ENCODE measurements around the gene TMEM244. TPM values are rescaled to one million over a fixed set of nuclear protein-coding genes. Genes with fewer than 3 reads are reported as not detected.
"Not testable (repeated sequence)": the region's sequence is repeated elsewhere in the genome, so short reads cannot be mapped to it uniquely, and the experiment has no call there.

TMEM244 gene
- total RNA-seq, 2 donors from 2014 or later, result not detected

DNA sequence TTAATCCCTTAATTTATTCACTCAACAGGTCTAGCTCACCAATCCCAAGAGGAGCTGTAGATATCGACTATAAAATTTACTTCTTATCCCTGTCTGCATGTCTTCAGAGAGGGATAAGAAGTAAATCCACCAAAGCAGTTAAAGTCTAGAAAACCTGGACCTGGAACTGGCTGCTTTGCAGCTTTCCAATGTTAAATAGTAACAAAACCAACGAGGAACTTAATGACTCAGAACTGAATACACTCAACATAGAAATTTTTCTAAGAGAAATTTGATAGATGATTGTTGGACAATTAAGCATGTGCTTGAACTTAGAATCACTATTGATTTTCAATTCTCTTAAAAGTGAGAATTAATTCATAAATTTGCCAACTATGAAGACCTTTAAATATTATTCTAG lies 11.5 kb upstream of the TMEM244 start:
- DNase-seq, result no peak
- ATAC-seq, result no peak
- intact Hi-C loops (cut with DNase I), result no loop called here

DNA sequence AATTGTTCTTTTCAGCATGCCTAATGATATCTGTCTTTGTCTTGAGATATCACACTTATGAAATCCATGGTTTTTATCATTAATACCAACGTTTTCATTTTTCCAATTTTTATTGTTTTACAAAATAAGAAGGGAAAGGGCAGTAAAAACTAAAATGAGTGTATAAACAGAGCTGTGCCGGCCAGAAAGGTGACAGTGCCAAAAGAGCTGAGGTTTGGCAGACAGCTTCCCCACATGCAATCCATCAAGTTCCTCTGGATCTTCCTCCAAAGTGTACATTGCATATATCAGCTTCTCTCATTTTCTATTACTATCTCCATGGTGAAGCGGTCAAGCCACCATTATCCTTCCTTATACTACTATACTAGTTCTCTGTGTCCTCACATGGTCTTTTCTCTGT lies 10.1 kb upstream of the TMEM244 start:
- intact Hi-C loops (cut with DNase I), result no loop called here
- no peak for DNase-seq
- no peak for ATAC-seq

DNA sequence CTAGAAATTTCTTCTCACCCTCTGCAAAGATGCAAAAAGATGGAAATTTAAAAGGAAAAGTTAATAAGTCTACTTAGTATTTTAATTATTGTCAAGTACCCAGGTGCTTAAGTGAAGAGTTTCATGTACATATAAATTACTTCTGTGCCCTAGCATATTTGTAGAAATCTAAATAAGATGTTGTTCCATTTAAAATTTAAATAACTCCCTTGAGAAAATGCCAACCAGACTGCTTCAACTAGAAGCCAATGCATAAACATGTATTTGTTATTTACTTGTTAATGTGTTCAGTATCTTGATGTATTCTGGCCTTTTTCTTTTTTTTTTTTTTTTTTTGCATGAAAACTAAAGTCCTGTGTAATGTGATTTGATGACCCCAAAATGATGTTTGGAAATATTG lies 6.3 kb upstream of the TMEM244 start:
- no peak for ATAC-seq
- no peak for DNase-seq
- intact Hi-C loops (cut with DNase I), result no loop called here

DNA sequence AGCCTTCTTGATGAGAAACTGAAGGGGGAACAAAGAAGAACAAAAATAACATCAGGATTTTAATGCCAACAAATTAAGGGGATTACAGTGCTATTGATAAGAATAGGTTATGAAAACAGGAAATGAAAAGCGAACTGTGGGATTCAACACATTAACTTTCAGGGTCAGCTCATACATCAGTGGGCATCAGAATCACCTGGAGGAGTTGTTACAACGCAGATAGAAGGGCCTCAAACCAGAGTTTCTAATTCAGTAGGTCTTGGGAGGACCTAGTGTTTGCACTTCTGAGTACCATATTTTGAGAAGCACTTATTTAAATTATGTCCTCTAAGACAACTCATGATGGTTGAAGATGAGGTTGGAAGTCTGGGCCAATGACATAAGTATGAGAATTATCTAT lies 5.6 kb upstream of the TMEM244 start:
- ATAC-seq (no peak), DNase-seq (no peak)
- intact Hi-C loops (cut with DNase I), result no loop called here

DNA sequence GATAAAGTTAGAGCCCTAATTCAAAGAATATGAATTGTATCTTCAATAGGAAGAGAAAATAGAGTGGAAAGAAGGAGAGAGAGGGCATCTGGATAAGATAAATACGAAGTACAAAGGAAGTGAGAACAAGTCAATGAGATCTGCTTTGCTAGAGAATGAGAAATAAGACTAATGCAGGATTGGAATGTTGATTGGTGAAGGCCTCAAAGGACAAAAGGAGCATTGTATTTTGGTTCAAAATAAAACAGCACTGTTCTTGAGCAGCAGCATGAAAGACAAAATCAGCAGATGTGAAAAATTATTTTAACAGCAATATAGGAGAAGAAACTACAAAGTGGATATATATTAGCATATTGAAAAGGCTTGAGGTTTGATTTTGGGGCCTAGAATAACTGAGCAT lies 5.1 kb upstream of the TMEM244 start:
- no peak for ATAC-seq
- no peak for DNase-seq
- intact Hi-C loops (cut with DNase I), result no loop called here

DNA sequence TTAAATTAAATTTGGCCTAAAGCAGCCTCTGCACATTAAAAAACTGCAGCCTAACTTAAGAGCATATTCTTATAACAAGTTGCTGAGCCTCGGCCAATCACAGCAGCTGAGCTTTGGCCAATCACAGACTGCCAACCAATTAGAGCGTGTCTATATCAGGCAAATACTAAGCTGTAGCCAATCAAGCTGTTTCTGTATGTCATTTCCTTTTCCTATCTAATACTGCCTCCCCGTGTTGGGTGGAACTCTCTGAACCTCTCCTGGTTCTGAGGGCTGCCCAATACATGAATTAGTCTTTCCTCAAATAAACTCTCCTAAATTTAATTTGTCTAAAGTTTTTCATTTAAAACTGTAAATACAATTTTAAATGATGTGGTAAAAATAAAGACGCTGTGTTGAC lies 3.9 kb upstream of the TMEM244 start:
- no peak for DNase-seq
- intact Hi-C loops (cut with DNase I), result no loop called here
- ATAC-seq, result no peak

DNA sequence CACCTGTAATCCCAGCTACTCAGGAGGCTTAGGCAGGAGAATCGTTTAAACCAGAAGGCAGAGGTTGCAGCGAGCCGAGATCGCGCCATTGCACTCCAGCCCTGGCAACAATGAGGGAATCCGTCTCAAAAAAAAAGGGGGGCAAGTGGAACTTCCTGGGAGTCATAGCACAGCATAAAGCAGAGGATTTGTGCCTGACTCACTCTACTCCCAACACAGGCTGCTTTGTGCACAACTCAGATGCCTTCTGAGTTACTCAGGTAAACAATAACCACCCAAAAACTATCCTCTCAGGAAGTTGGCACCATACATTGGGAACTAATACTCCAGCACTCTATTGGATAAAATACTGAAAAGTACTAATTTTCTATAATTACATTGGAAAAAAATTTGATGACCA lies 2.5 kb upstream of the TMEM244 start:
- intact Hi-C loops (cut with DNase I), result no loop called here
- DNase-seq (no peak), ATAC-seq (no peak)

DNA sequence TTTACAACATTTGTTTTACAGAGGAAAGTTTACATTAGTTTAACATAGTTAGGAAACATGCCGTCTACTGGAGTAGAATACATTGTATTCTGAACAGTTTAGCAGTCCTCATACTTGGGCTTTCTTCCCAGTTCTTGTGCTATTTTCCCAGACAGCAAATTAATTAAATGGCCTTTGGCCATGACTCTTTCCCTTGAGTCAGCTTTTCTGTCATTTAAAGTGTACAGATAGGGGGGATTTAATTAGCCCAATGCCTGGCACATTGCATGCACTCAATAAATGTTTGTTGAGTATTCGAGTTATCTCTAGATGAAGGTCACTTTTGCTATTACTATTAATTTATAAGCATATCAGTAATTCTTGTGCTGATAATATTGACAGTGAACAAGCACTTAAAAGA lies 1.6 kb downstream of the TMEM244 start:
- ATAC-seq (no peak), DNase-seq (no peak)
- intact Hi-C loops (cut with DNase I), result no loop called here

DNA sequence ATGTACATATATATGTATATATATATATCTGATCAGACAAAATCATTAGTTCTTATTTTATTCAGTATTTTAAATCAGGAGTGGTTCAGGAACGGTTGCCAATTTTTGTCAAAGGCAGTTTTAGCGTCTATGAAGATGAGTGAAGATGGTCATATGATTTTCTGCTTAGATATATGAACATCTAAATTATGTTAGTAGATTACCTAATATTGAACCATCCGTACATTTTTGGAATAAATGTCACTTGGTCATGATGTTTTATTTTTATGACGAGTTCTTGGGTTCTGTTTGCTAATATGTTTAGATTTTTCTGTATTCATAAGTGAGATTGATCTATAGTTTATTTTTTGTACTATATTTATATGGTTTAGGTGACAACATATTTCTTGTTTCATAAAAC lies 3.3 kb downstream of the TMEM244 start:
- DNase-seq, result no peak
- intact Hi-C loops (cut with DNase I), result no loop called here
- no peak for ATAC-seq

DNA sequence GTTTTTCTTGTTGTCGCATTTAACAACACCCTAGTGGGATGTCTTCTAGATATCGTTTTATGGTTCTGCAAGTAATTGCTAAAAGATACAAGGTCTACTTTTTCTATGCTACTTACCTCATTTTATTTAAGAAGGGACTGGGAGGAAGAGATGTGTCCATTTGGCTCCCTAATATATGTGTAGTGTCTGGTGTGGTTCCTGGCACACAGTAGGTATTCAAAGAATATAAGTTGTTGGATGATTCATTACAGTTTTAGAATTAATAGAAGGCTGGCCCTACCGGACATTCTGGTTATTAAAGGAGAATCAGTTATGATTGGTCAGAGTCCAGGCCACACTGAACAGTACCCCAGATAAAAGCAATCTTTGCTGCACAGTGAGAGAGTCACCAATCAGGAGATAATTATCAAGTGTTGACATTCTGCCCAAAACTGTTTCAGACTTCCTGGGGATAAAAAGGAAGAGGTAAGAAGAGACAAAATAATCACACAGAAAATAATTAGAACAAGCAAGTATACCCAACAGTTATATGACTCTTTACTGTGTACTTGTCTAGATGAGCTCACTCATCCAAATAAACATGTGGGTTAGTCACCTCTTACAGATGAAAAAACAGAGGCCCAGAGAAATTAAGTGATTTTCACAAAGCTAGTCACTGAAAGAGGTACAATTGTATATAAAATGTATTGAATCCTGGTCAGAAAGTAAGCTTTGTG lies 7.0 kb downstream of the TMEM244 start:
- intact Hi-C loops (cut with DNase I), result no loop called here
- ATAC-seq, result no peak

DNA sequence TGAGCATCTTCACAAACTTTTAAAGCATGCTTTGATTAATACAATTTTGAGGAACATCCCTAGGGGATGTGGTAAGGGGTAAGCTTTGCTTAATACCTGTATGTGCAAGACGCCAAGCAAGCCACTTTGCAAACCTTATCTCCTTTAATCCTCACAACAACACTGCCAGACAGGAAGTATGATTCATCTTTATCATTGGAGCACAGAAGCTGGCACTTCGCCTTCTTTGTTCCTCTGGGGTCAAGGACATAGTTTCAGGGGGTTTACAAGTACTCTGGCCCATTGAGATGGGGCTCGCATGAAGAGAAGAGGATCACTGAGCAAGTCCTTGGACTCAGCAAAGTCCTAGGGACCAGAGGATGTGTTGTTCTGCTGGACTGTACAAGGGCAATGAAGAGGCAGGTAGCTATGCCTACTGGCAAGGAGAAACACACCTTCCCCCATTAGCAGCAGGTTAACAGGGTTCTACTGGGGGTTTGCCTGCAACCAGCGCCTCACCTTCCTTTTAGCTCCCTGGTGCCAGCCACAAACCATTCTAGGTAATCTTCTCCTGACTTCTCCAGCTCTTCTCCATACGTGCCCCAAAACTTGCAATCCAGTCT lies 8.8 kb downstream of the TMEM244 start:
- DNase-seq (no peak), ATAC-seq (no peak)
- intact Hi-C loops (cut with DNase I), result no loop called here

More for the DNA sequence above, 7.0 kb downstream of the TMEM244 start:
- no peak for DNase-seq

DNA sequence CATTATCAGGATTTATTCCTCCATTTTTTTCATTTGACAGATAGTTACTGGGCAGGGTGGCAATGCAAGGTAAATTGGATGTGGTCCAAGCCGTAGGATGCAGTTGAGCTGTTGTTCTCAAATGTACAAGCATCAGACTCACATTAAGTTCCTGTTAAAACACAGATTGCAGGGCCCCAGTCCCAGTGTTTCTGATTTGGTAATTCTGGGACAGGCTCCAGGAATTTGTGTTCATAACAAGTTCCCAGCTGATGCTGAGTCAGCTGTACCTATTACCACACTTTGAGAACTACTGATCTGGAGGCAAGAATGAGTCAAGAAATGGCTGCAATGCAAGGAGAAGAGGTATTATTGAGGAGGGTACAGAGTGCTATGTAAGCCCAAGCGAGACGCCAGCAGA lies 11.7 kb downstream of the TMEM244 start:
- ATAC-seq (no peak), DNase-seq (no peak)
- intact Hi-C loops (cut with DNase I), result no loop called here

DNA sequence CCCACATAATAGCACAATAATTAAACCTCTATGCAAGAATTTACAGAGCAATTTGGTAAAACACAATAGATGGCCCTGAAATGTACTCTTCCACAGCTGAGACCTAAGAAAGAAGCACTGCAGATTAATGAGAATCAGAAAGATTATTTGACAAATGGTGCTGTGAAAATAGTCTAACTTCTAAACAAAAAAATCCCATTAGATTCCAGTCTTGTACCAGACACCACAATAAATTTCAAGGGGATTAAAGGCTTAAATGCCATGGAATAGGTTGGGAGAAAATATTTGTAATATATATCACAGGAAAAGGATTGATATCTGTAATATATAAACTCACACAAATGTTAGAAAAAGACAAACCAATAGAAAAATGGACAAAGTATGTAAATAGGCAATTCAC lies 14.4 kb downstream of the TMEM244 start:
- intact Hi-C loops (cut with DNase I), result no loop called here
- DNase-seq (no peak), ATAC-seq (no peak)

DNA sequence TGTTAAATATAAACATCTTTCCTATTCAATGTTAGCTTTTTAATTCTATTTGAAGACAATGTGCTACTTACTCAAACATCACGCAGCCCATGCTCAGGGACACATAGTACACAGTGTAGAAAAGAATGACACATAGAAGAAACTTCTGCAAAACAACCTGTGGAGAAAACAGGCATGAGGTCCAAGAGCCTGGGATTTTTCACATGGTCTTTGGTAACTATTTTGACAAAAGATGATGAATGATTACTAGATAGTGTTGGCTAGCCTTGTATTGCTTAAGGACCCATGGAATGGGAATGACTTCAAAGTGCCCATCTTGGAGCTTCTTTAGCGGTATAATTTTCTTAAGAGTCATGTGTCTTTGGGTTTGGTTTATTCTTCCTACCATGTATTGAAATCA lies 15.4 kb downstream of the TMEM244 start:
- no peak for ATAC-seq
- DNase-seq, result no peak
- intact Hi-C loops (cut with DNase I), result no loop called here

DNA sequence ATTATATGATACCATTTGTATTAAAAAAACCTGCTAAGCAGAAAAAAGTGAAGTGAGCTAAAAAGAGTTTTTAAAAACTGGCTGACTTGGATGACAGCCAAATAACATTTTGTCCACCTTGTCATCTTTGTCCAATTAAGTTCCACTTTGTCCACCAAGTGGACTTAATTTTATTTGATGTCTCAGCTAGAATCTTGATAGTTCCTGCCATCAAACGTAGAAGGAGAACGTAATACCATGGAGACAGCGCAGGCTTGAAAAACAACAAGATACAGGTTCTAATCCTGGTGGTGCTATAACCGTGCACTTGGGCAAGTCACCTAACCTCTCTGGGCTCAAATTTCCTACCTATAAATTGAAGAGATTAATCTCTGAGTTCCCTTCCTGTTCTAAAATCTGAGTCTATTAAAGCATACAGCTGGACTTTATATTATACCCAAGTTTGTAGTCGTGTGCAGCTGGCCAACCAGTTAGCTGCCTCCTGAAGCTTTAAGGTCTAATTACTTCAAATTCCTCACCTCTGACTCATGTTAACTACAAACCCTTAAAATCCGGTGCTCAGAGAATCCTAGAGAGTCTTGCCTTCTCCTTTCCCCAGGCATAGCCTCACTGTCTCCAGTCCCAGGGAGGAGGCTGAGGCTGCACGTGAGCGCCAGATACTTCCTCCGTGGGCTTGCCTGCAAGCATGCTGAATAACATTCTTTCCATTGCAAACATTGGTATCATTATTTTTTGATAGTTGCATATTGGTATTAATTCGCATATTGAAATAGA lies 16.8 kb downstream of the TMEM244 start:
- DNase-seq (no peak), ATAC-seq (no peak)
- intact Hi-C loops (cut with DNase I), result no loop called here

DNA sequence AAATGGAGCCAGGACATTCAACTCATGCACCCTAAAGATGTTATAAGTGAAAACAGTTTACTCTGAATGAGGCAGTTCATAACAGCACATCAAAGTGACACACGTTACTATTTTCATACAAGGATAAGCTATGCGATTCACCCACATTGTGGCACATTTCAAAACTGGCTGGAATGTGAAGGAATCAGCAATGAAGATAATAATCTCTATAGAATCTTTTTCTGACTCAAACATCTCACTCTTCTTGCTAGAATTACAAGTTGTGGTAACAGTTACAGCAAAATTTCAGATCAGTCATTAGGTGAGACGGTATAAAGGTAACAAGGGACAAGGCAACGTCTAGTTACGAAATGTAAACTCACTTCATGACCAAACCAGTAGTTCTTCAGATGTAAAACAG lies 17.5 kb downstream of the TMEM244 start:
- intact Hi-C loops (cut with DNase I), result no loop called here
- ATAC-seq, result no peak

DNA sequence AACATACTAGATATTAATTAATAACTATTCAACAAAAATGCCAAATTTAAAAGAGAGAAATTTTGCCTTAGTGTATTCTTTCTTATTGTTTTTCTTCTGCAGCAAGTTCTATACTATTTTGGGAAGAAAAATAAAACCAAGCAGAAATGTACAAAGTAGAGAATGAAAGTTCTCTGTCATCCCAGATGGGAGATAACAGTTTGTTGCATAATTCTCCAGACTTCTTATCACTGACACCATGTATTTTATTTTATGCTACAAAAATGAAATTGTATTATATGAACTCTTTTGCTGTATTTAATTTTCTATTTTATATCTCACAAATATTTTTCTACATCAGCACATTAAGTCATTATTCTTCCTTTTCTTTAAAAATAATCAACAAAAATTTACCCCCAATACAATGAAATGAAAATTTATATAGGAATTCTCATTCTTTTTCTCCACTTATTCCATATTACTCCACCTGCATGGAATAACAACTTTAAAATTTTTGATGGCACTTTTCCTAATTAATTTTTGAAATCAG lies 18.2 kb downstream of the TMEM244 start:
- intact Hi-C loops (cut with DNase I), result no loop called here
- ATAC-seq (no peak), DNase-seq (no peak)

More for the DNA sequence above, 17.5 kb downstream of the TMEM244 start:
- no peak for DNase-seq

DNA sequence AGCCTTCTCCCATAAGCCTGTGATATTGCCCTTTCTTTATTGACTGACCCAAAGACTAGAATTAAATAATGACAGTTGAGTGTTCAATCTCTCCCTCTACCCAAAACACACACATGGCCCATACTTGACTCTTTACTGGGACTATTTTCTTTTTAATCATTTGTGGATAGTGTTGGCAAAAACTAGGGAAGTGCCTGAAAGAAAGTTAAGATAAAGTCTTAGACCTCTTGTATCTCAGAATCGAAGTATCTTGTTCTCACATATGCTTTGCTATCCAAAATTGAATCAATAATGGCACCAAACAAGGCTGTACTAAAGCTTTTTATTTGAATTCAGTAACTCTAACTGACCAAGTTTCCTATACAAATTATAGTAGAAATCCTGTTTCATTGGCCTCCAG lies 19.0 kb downstream of the TMEM244 start:
- intact Hi-C loops (cut with DNase I), result no loop called here
- DNase-seq, result no peak
- no peak for ATAC-seq

DNA sequence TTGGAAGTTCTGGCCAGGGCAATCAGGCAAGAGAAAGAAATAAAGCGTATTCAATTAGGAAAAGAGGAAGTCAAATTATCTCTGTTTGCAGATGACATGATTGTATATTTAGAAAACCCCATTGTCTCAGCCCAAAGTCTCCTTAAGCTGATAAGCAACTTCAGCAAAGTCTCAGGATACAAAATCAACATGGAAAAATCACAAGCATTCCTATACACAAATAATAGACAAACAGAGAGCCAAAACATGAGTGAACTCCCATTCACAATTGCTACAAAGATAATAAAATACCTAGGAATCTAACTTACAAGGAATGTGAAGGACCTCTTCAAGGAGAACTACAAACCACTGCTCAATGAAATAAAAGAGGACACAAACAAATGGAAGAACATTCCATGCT lies 21.6 kb downstream of the TMEM244 start:
- ATAC-seq; intact Hi-C loops (cut with DNase I); DNase-seq: not testable (repeated sequence)

DNA sequence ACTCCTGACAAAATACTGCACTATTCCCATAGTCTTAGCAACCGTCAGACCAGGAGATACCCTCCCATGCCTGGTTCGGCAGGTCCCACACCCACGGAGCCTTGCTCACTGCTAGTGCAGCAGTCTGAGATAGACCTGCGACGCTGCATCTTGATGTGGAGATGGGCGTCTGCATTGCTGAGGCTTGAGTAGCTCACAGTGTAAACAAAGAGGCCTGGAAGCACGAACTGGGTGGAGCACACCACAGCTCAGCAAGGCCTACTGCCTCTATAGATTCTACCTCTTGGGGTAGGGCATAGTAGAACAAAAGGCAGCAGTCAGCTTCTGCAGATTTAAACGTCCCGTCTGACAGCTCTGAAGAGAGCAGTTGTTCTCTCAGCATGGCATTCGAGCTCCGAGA lies 25.4 kb downstream of the TMEM244 start:
- intact Hi-C loops (cut with DNase I), result no loop called here
- ATAC-seq, result no peak
- DNase-seq, result no peak
